HG03060 (cell line): Measurements from ENCODE around the gene JMJD1C.
"Not testable (repeated sequence)": the region's sequence is repeated elsewhere in the genome, so short reads cannot be mapped to it uniquely, and the experiment has no call there.

ENCODE experiments used
- ATAC-seq: cut with Tn5 transposase; IDR thresholded peaks from one replicate; pipeline ENCODE4 v1.9.1; 2021; ENCODE audit warnings: low read depth, moderate number of reproducible peaks; ENCODE audit not compliant: unreplicated experiment

Gene JMJD1C

DNA sequence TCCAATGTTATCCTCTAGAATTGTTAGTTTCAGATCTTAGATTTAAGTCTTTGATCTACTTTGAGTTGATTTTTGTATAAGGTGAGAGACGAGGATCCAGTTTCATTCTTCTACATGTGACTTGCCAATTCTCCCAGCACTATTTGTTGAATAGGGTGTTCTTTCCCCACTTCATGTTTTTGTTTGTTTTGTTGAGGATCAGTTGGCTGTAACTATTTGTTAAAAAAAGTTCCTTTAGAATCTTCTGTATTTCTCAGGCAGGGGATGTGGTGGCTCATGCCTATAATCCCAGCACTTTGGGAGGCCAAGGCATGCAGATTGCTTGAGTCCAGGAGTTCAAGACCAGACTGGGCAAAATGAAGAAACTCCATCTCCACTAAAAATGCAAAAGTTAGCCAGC, 151.8 kb downstream of the JMJD1C start:
- no peak for ATAC-seq

DNA sequence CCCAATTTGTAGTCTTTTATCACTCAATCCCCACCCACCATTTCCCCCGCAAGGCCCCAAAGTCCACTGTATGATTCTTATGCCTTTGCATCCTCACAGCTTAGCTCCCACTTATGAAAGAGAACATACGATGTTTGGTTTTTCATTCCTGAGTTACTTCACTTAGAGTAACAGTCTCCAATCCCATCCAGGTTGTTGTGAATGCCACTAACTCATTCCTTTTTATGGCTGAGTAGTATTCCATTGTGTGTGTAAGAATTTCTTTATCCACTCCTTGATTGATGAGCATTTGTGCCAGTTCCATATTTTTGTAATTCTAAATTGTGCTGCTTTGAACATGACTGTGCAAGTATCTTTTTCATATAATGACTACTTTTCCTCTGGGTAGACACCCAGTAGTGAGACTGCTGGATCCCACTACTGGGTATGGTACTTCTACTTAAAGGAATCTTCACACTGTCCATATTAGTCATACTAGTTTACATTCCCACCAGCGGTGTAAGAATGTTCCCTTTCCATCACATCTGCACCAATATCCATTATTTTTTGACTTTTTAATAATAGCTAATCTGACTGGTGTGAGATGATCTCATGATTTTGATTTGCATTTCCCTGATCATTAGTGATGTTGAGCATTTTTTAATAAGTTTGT, 152.6 kb downstream of the JMJD1C start:
- no peak for ATAC-seq

DNA sequence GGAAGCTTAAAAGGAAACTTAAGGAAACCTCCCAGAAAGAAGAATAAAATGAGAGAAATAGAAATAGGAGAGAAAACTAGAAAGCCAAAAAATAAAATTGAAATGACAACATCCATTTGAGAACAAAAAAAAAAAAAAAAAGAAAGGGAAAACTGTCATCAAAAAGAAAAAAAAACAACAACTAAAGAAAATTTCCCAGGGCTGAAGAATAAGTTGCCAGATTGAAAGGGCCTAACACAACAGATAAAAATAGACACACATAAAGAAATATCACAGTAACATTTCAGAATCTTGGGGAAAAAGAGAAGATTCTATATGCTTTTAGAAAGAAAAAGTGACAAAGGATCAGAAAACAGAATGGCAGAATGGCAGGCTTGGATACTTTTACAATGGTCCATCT, 157.1 kb downstream of the JMJD1C start:
- no peak for ATAC-seq

DNA sequence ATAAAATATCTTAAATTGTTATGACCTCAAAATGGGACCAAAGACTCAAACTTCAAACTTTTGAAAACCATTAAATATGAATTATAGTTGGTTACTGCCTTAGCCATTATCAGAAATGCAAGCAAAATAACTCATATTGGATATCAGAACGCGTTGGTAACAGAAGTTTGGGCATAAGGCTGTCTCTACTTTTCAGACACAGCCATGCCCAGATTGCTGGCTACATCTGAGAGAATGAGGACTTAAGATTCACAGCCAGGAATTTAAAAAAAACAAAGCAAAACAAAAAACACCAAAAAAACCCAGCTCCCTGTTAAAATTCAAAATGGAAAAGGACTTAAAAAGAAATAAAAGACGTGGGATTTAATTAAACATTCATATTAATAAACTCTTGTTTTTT, 161.6 kb downstream of the JMJD1C start:
- no peak for ATAC-seq

DNA sequence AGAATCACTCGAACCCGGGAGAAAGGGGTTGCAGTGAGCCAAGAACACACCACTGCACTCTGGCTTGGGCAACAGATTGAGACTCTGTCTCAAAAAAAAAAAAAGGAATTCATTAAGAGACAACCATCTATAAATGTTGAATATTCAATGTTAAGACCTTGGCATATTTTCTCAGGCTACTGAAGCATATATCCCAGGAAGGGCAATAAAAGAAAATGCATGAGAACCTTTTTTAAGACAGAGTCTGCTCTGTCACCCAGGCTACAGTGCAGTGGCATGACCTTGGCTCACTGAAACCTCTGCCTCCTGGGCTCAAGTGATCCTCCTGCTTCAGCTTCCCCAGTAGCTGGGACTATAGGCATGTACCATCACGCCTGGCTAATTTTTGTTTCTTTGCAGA, 165.0 kb downstream of the JMJD1C start:
- ATAC-seq, result no peak

DNA sequence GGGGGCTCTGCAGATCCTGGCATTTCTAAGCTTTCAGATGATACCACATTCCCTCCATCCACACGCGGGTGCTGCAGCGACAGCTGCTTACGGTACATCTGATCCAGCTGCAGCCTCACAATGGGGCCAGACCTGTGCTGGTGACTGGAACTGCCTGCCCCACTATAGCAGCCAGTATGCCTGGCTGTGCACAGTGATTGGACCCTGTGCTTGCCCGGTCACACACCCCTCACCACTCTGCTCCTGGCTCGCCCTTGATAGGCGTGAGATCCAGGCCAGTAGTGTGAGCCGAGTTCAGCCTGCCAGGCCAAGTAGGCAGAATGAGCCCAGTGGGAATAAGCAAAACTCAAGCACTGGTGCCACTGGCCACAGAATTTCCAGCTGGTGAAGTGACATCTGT, 167.8 kb downstream of the JMJD1C start:
- ATAC-seq, result no peak

DNA sequence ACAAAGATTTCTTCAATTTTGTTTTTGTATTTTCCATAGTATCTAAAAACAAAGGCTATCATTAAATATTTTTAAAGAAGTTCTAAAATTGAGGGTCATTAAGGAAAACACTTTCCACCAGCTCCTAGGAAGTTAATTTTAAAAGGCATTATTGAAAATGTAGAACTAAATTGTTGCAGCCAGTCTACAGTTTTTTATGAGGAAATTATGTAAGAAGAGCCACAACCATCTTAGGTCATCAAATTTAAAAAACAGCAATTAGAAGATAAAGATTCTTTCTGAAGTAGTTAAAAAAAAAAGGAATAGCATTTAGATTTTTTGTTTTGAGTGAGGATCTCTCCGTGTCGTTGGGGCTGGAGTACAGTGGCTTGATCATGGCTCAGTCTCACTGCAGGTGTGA, 171.0 kb downstream of the JMJD1C start:
- no peak for ATAC-seq

DNA sequence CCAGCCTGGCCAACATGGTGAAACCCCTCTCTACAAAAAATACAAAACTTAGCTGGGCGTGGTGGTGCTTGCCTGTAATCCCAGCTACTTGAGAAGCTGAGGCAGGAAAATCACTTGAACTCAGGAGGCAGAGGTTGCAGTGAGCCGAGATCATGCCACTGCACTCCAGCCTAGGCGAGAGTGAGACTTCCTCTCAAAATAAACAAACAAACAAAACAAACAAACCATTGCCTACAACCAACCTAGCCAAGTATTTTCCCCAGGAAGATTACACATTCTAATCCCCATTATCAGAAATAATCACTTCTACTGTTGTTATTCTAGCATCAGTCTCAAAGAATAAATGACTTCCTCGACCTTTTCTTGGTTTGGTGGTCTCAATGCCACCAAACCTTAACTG, 172.9 kb downstream of the JMJD1C start:
- not testable (repeated sequence) for ATAC-seq

DNA sequence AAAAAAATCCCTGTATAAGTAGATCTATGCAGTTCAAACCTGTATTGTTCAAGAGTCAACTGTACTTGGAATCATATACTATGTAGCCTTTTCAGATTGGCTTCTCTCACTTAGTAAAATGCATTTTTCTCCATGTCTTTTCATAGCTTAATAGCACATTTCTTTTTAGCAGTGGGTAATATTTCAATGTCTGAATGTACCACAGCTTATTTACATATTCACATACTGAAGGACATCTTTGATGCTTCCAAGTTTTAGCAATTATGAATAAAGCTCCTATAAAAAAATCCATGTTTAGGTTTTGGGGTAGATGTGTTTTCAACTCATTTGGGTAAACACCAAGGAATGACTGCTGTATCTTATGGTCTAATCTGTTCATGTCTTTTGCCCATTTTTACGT, 177.6 kb downstream of the JMJD1C start:
- ATAC-seq, result no peak

DNA sequence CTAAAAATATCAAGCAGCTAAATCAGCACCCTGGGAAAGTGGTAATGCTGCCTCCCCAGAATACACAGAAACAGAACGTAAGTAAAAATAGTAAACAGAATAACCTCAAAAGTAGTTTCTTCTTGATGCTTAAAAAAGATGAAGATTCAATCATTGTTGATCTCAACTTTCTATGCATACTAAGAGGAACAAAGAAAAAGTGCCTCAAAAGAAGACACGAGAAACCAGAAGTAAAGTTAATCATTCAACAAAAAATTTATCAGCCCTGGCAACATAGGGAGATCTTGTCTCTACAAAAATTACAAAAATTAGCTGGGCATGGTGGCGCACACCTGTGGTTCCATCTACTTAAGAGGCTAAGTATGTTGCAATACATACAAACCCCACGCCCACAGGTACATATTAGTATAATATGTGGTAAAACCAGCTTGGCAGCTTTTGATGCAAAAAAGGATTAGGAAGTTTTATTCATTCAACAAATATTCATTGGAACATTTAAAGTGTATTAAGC, 179.0 kb downstream of the JMJD1C start:
- ATAC-seq, result peak; percentile 77

DNA sequence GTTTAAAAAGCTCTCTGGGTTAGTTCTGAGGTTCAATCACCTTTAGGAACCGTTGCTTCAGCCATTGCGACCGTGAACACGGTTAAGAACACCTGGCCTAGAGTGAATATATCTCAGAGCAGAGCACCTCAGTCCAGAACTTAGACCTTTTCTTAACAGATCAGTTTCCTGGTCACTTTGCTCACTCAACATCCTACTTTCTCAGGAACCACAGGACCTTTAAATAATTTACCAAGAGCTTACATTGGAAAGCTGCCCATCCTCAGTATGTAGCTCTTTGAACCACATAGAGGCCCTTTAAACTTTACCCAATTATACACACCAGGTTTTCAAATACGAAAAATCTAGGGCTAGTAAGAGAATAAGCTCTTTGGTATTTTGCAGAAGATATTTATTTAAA, 179.4 kb downstream of the JMJD1C start:
- ATAC-seq, result peak; percentile 31

DNA sequence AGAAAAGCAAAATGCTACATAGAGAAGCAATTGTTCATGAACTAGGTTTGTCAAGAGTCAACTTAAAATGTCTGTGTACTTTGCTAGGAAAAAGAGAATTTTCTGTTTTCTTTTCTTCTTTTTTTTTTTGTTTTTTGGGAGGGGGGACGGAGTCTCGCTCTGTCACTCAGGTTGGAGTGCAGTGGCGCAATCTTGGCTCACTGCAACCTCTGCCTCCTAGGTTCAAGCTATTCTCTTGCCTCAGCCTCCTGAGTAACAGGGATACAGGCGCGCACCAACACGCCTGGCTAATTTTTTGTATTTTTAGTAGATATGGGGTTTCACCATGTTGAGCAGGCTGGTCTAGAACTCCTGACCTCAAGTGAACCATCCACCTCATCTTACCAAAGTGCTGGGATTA, 181.9 kb downstream of the JMJD1C start:
- not testable (repeated sequence) for ATAC-seq

DNA sequence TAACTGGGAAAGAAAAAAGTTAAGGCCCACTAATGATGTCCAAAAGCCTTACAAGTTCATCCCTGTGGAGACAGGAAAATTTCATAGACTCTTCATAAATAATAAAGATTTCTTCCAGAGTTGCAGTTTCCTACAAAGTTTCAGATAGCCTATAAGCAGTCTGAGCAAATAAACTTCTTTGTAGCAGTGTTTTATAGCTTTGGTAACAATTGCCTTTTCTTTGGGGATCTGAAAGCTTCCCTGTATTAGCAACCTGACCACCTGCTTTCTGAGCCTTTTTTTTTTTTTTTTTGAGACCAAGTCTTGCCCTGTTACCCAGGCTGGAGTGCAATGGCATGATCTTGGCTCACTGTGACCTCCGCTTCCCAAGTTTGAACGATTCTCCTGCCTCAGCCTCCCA, 182.7 kb downstream of the JMJD1C start:
- no peak for ATAC-seq

DNA sequence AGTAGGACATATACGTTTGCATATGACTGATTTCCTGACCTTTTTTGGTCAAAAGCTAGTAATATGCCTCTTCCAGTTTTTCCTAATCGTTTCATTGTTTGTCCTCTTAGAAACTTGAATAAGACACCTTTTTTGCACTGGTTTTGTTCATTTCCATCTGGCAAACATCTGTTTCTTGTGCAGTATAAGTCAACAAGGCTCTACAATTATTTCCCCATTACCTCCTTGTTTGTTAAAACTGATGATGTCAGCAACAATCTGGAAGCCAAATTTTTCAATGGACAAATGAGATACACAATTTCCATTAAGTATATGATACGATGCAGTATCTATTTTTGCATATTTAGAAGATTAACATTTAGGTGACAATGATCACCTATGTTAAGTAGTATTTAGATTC, 183.8 kb downstream of the JMJD1C start:
- ATAC-seq, result no peak

DNA sequence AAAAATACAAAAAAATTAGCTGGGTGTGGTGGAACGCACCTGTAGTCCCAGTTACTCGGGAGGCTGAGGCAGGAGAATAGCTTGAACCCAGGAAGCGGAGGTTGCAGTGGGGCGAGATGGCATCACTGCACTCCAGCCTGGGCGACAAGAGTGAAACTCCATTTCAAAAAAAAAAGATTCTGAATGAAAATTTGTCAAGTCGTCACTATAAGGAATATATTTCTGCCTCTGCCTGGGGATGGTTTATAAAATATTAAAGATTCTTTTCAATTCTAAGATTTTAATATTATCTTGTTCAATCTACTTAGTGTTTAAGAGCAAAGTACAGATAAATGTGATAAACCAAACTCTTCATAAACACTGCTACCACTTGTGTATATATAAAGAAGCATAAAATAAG, 185.4 kb downstream of the JMJD1C start:
- no peak for ATAC-seq

DNA sequence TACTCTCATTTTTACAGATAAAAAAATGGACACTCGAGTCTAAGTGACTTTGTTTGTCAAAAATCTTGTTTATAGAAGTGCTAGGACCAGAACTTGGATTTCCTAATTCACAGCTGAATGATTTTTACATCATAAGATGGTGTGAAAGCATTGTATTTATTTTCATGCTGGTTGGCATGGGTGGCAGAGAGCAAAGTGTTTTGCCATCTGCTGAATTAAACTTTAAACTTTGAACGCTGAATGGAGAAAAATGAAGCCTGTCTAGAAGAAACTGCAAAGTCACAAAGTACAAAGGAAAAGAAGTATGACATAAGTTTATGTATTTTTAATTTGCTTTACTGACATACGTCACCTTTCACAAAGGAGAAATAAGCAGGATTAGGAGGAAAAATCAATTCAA, 190.7 kb downstream of the JMJD1C start:
- no peak for ATAC-seq

DNA sequence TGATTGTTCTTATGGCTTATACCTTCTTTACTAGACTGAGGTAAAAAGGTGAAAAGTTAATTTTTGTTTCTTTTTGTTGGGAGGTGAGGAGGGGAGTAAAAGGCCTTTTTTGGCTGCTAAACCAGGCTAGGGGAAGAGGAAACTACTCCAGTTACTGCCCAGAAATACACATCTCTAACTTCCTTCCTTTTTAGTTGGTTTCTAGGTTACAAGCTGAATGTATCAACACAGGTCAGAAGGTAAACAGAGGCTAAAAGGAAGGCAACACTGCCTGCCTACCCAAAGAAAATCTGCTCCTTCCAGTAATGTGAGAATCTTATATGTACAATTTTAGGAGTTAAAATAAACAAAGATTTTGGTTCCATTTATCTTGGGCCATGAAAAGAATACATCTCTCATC, 192.2 kb downstream of the JMJD1C start:
- ATAC-seq, result no peak

DNA sequence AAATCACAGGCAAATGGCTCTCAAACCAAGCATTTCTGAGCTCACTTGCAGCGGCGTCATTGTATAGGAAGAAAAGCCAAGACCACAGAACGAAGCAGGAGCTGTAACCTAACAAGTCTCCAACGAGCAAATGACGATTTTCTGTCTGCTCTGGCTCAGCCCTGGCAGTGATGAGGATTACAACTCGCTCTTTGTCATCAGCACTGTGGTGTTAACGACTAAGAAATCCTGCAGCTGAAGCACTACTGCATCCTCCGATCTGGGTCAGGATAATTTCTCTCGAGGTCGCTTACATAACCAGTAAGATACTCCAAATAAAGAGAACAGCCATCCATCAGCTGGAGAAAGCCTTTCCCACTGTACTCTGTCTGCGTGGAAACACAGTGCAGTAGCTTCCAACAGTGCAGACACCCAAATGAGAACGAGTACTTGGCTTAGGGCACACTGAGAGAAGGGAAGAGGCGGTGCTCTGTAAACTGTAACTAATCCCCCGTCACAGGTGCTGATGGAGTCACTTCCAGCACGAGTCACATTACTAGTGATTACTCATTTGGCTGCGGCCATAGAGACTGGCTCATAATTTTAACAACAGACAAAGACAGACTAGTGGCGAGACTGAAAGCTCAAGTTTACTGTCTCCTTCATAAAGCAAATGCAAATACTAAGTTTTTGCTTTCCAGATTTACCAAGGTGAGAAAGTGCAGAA, 196.8 kb downstream of the JMJD1C start:
- ATAC-seq, result peak; percentile 85

DNA sequence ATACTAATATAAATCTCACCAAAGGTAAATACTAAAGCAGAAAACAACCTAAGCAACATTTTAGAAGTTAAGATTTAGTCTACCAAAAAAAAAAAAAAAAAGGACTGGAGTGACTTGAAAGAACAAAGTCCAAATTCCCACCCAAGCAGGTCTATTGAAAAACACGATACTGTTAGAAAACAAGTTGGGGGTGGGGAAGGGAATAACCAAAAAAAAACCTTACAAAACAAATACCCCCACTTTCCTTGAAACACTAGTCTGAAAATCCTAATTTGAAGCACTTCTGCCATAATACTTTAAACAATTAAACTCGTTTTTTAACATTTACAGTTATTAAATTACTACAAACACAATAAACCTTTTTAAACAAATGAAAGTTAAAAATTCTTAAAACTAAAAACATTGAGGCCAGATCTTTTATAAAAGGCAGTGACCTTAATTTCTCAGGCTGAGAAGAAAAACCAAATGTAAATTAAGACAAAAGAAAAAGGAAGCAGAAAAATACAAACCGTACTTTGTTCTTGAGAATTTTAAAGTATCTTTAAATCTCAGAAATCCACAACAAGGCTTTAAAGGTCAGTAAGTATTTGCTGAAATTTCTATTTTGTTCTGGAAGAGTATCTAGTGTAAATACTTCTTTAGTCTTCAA, 197.5 kb downstream of the JMJD1C start:
- ATAC-seq, result no peak

DNA sequence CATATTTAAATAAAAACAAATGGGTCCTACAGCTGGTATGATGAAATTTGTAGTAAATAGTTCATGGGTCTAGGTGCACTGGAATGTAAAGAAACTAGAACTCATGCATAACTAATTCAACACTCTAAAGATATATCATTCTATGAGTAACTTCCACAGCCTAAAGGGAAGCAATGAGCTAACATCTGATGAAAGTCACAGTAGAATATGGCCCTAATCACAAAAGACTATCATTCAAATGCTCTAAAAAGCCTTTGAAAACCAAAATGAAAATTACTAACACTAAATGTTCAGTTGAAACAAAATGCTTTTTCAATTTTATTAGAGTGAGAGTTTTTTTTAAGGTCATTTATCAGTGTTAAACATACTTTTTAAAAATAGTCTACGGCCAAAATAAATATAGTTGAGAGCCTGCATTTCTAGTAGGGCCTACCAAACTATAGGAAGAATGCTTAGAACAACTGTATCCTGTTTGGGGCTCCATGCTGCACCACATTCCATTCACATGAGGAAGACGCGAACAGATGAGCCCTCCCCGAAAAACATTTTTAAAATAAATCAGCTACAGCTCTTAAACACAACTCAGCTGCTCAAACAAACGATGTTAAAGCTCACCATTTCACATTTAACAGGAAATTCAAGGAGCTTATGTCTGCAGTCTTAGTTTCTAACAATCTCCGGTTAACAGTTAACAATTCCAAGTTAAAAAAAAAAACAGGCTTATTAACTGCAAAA, 198.2 kb downstream of the JMJD1C start:
- no peak for ATAC-seq
